GM19023 (cell line): Measurements from ENCODE around the gene BUB1B.
"Not testable (repeated sequence)": the region's sequence is repeated elsewhere in the genome, so short reads cannot be mapped to it uniquely, and the experiment has no call there.

Experiments
- ATAC-seq: cut with Tn5 transposase; IDR thresholded peaks from one replicate; pipeline ENCODE4 v1.9.1; 2021; ENCODE audit warnings: mild to moderate bottlenecking, moderate library complexity; ENCODE audit not compliant: unreplicated experiment

Gene BUB1B, protein sequence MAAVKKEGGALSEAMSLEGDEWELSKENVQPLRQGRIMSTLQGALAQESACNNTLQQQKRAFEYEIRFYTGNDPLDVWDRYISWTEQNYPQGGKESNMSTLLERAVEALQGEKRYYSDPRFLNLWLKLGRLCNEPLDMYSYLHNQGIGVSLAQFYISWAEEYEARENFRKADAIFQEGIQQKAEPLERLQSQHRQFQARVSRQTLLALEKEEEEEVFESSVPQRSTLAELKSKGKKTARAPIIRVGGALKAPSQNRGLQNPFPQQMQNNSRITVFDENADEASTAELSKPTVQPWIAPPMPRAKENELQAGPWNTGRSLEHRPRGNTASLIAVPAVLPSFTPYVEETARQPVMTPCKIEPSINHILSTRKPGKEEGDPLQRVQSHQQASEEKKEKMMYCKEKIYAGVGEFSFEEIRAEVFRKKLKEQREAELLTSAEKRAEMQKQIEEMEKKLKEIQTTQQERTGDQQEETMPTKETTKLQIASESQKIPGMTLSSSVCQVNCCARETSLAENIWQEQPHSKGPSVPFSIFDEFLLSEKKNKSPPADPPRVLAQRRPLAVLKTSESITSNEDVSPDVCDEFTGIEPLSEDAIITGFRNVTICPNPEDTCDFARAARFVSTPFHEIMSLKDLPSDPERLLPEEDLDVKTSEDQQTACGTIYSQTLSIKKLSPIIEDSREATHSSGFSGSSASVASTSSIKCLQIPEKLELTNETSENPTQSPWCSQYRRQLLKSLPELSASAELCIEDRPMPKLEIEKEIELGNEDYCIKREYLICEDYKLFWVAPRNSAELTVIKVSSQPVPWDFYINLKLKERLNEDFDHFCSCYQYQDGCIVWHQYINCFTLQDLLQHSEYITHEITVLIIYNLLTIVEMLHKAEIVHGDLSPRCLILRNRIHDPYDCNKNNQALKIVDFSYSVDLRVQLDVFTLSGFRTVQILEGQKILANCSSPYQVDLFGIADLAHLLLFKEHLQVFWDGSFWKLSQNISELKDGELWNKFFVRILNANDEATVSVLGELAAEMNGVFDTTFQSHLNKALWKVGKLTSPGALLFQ

DNA sequence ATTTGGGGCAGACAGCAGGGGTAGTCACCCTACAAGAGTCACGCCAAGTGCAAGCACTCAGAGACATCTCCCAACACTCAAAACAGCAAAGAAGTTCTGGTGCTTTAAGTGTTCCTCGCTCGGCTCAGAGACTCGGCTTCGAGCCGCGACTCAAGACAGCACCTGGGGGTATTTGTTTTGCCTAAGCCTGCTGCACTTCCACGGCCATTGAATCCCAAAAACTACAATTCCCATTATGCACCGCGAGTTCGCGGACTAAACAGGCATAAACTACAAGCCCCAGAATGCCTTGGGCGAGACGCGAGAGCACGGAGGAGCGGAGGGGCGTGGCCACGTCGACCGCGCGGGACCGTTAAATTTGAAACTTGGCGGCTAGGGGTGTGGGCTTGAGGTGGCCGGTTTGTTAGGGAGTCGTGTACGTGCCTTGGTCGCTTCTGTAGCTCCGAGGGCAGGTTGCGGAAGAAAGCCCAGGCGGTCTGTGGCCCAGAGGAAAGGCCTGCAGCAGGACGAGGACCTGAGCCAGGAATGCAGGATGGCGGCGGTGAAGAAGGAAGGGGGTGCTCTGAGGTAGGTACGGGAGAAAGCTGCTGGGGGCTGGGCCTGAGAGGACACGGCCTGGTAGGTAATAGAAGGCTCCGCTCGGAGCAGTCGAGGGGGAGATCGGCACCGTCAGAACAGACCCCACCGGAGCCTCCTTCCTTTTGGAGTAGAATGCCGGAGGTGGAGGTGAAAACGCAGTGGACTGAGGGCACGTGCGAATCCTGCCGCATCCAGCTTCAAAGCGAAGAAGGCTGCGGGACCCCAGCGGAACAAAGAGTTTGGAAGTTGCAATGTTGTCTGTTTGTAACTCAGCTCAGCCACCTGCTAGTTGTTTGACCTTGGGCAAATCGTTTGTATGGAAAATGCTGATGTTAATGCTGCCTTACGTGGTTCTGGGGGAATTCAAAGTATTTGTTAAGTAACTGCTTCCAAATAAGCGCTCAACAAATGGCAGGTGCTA, at the start of gene BUB1B:
TSS of gene BUB1B (plus strand) at position 381 of the 1,000 bp plus-strand sequence. CDS start at position 533, 152 bp downstream.
- peak; percentile 87 for ATAC-seq

DNA sequence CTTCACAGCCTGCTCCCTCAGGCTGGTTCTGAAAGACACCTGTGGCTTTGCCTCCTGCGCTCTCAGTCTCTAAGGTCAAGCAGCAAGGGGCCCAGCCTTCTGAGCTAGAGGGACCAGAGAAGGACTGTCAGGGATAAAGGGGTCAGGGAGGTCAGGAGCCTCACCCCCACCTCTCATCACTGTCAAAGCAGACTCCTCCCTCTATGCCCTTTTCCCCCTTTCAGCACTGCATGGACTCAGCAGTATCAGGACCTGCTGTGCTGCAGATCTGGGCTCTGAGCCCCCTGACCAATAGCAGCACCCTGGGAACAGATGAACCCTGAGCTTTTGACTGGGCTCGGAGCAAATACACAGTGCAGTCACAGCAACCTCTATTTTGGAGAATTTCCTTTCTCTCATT, 49.0 kb upstream of the BUB1B start:
- no peak for ATAC-seq

GRCh38 chr15:40112789-40113188, 48.1 kb upstream of the BUB1B start:
- no peak for ATAC-seq

DNA sequence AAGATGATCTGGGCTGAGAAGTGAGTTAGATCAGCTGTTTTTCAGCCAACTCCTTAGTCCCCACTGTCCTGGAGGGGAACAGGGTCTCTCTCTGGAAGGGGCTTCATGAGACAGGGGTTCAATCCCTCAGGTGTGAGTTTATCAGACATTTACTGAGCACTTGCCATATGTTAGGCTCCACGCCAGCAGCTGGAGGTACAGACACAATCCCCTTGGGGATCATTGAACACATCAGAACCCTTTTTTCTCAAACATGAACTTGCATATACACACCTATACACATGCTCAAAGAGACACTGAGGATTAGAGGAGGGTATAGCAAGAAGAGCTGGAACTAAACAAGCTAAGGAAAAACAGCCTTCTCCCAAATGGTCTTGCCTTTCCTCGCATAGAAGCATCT, 46.7 kb upstream of the BUB1B start:
- ATAC-seq = no peak

DNA sequence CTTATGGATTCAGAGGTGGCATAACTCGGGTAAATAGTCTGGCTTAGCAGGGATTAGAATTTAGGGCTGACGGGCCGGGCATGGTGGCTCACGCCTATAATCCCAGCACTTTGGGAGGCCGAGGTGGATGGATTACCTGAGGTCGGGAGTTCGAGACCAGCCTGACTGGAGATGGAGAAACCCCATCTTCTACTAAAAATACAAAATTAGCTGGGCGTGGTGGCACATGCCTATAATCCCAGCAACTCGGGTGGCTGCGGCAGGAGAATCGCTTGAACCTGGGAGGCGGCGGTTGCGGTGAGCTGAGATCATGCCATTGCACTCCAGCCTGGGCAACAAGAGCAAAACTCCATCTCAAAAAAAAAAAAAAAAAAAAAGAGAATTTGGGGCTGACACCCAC, 45.8 kb upstream of the BUB1B start:
- ATAC-seq = not testable (repeated sequence)

GRCh38 chr15:40115670-40116093, 45.2 kb upstream of the BUB1B start:
- ATAC-seq = peak; percentile 92

GRCh38 chr15:40118473-40118872, 42.4 kb upstream of the BUB1B start:
- ATAC-seq = no peak

DNA sequence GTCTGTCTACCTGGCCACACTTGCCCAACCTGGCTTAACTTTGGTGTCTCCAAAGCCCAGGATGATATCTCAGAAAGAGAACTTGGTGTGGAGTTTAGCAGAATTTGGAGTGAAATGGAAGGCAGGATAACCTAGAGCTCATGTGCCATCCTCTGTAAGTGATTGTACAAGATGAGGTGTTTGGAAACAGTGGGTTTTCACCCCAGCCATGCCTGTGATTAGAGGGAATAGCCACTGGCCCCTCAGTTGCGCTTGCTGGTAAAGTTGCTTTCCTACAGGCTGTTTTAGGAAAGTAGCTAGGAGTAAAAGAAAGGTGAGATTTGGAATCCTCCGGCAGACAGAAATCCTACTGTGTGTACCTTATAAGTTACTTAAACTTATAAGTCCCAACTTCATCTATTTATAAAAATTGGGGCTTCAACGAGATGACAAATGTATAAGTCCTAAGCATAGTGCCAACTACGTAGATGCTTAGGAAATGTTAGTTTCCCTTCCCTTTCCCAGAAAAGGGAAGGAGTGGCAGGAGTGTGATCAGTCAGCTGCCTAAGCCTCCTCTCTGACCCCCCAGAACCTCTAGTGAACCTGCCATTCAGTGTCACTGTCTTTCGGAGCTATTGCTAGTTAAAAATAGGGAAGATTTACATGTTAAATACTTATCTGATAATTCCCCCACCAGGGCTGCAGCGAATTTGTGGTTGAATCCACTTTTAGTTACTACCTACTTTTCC, 38.8 kb upstream of the BUB1B start:
- ATAC-seq = no peak

GRCh38 chr15:40122989-40123388, 37.9 kb upstream of the BUB1B start:
- ATAC-seq = not testable (repeated sequence)

DNA sequence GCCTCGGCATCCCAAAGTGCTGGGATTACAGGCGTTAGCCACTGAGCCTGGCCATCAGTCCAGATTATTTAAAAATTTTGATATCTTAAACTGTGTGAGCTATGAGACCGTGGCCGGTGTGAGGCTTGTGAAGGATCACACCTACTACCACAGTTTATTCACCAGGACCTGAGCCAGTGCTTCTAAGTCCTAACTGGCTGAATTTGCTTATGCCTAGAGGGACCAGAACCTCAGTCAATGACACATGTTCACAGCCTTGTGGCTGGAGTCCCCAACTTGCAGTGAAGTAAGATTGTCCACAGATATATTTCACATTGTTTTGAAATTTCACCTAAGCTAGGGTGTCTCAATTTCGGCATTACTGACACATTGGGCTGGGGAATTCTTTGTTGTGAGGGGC, 37.0 kb upstream of the BUB1B start:
- ATAC-seq = not testable (repeated sequence)

- not testable (repeated sequence) for ATAC-seq
These were observed 36.5 kb upstream of the BUB1B start for GRCh38 chr15:40124333-40124732.

- not testable (repeated sequence) for ATAC-seq
These were observed 36.0 kb upstream of the BUB1B start for GRCh38 chr15:40124807-40125285.

DNA sequence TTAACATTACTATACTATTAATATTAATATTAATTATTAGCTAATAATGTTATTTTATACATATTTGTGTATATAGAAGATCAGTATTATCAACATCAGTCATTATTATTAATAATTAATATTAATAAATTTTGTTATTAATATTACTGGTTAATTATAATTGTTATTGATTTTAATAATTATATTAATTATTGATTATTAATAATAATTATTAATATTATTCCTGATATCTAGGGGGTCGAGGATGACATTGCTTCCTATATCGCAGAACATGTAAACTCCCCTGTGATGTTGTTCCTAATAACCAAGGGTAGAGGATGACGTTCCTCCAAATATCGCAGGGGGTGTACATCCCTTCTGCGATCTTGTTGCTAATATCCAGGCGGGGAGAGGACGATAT, 34.9 kb upstream of the BUB1B start:
- ATAC-seq = no peak

DNA sequence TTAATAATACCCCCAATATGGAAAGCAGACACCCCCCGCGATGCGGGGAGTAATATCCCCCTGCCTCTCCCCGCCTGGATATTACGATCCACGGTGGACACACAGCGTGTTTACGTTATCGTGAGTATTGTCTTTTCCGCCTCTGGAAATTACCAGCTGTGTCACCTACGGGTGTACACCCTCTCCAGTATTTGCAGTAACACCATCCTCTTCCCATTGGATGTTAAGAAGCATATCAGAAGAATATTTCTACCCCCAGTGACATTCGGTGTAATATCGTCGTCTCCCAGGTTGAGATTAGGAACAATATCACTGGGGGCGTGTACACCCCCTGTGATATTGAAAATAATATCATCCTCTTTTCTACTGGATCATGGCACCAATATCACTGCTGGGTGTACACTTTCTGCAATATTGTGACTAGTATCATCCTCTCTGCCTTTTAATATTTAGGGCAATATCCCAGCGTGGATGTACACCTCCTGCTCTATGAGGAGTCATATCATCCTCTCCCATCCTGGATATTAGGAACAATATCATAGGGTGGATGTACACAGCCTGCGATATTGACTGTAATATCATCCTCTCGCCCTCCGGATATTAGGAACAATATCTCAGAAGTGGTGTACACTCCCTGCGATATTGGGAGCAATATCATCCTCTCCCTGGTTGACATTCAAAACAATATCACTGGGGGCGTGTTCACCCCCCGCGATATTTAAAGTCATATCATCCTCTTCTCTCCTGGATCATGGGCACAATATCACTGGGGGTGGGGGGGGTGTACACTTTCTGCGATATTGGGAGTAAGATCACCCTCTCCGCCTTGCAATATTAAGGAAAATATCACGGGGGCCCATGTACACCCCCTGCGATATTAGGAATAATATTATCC, 31.9 kb upstream of the BUB1B start:
- ATAC-seq = no peak

GRCh38 chr15:40130118-40130517, 30.8 kb upstream of the BUB1B start:
- no peak for ATAC-seq

DNA sequence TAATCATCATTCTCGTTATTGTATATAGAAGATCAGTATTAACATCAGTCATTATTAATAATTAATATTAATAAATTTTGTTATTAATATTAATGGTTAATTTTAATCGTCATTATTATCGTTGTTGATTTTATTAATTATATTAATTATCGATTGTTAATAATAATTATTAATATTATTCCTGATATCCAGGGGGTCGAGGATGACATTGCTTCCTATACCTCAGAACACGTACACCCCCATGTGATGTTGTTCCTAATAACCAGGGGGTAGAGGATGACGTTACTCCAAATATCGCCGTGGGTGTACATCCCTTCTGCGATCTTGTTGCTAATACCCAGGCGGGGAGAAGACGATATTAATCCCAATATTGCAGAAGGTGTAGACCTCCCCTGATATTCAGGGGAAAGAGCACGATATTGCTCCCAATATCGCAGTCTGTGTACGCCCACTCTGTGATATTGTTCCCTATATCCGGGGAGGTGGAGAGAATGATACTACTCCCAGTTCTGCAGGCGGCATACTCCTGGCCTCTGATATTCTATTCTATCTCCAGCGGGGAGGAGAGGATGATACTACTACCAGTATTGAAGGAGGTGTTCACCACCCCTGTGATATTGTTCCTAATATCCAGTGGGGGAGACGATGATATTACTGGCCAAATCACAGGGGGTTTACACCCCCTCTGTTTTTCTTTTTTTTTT, 29.9 kb upstream of the BUB1B start:
- ATAC-seq = no peak

DNA sequence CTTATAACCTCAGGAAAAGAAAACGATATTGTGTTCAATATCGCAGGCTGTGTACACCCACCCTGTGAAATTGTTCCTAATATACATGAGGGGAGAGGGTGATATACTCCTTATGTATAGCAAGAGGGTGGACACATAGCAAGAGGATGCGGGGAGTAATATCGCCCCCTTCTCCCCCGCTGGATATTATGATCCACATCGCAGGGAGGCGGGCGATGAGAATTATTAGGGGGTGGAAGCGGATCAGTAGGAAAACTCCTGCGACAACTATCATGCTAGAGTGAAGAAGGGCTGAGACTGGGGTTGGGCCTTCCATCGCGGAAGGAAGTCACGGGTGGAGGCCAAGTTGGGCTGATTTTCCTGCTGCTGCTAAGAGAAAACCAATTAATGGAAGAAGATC, 27.3 kb upstream of the BUB1B start:
- ATAC-seq = no peak

DNA sequence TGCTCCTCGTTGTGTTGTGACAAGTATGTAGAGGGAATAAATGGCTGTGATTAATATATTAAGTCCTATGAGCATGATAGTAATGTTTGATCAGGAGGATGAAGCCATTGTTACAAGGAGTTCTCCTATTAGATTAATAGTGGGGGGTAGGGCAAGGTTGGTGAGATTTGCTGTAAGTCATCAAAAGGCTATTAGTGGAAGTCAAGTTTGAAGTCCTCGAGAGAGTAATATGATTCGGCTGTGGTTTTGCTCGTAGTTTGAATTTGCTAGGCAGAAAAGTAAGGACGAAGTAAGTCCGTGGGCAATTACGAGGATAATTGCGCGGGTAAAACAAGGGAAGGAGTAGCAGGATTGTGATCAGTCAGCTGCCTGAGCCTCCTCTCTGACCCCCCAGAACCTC, 26.0 kb upstream of the BUB1B start:
- ATAC-seq = no peak
